ENCODE results near the gene NYNRIN. TPM values are rescaled to one million over a fixed set of nuclear protein-coding genes. Genes with fewer than 3 reads are reported as not detected.

The NYNRIN gene
- total and polyA plus RNA-seq, 3 experiments from 2014 or later = 0.02 to 0.04 TPM; not detected in 1

GRCh38 chr14:24360281-24360680, 38.5 kb upstream of the NYNRIN start:
- no peaks in the 10 kb centered on the region for H3K9me3 ChIP-seq (ENCODE audit: low read length)
- Mint-ChIP-seq H3K4me3 (peak overlapping the region in 1 of 7 donors; percentile 44), H3K9me3 (peaks cover 3 to 10% (median 8%) of the 10 kb centered on the region in 5 donors), H3K27me3 (peaks cover 30 to 56% of the 10 kb centered on the region in 2 donors), H3K4me1 (peaks cover under 1 to 4% (median 2%) of the 10 kb centered on the region in 3 donors), H3K27ac (no peak overlapping the region), H3K36me3 (peaks cover 0 to 7% (median 3%) of the 10 kb centered on the region in 3 donors)
- ChIA-PET POLR2A (interaction anchor here (1.3 kb wide), 1 partner anchor 71 kb away, joined by 3 read pairs; no protein-coding TSS in a partner anchor), CTCF (interaction anchor here (1.0 kb wide), 1 partner anchor 76 kb away, joined by 3 read pairs; no protein-coding TSS in a partner anchor)
- peaks cover under 1% of the 10 kb centered on the region for H3K4me1 ChIP-seq (ENCODE audit: insufficient read depth, low read length)
- H3K4me3 ChIP-seq (ENCODE audit: low read length) = no peak overlapping the region
- no peak overlapping the region for H3K27ac ChIP-seq (ENCODE audit: low read depth, low read length)
- peaks cover 10% of the 10 kb centered on the region for H3K27me3 ChIP-seq (ENCODE audit: insufficient read depth, low read length, poor library complexity, severe bottlenecking)
- H3K36me3 ChIP-seq (ENCODE audit: insufficient read depth, low read length) = no peaks in the 10 kb centered on the region
- DNase-seq = no peak

- H3K4me1 ChIP-seq (ENCODE audit: insufficient read depth, low read length) = peaks cover 11% of the 10 kb centered on the region
- no peaks in the 10 kb centered on the region for H3K9me3 ChIP-seq (ENCODE audit: low read length)
- peaks cover 19% of the 10 kb centered on the region for H3K27me3 ChIP-seq (ENCODE audit: insufficient read depth, low read length, poor library complexity, severe bottlenecking)
- H3K4me3 Mint-ChIP-seq = no peak overlapping the region
- no peak overlapping the region for H3K4me3 ChIP-seq (ENCODE audit: low read length)
- no peaks in the 10 kb centered on the region for H3K36me3 ChIP-seq (ENCODE audit: insufficient read depth, low read length)
- peaks cover 3 to 10% (median 8%) of the 10 kb centered on the region in 5 donors for H3K9me3 Mint-ChIP-seq
- no peak overlapping the region for H3K27ac Mint-ChIP-seq
- no peak for DNase-seq
- peaks cover 0 to 7% (median 3%) of the 10 kb centered on the region in 3 donors for H3K36me3 Mint-ChIP-seq
- H3K27ac ChIP-seq (ENCODE audit: low read depth, low read length) = no peak overlapping the region
- POLR2A ChIA-PET = no interaction called here
- peaks cover 40 to 65% of the 10 kb centered on the region in 2 donors for H3K27me3 Mint-ChIP-seq
- H3K4me1 Mint-ChIP-seq = peaks cover 9 to 14% (median 12%) of the 10 kb centered on the region in 3 donors
- CTCF ChIA-PET = interaction anchor here (0.9 to 2.5 kb wide), 5 partner anchors 12 to 75 kb away, joined by 3 to 10 read pairs (median 3); partner anchors contain the start of genes CBLN3 and KHNYN
These were observed 37.5 kb upstream of the NYNRIN start for GRCh38 chr14:24361326-24361725.

GRCh38 chr14:24362241-24362960, 36.4 kb upstream of the NYNRIN start:
- Histone ChIP-seq H3K9me3 (ENCODE audit: low read length) (no peaks in the 10 kb centered on the region), H3K27ac (ENCODE audit: low read depth, low read length) (no peak overlapping the region), H3K27me3 (ENCODE audit: insufficient read depth, low read length, poor library complexity, severe bottlenecking) (peaks cover 30% of the 10 kb centered on the region), H3K36me3 (ENCODE audit: insufficient read depth, low read length) (no peaks in the 10 kb centered on the region), H3K4me1 (ENCODE audit: insufficient read depth, low read length) (peaks cover 21% of the 10 kb centered on the region), H3K4me3 (ENCODE audit: low read length) (no peak overlapping the region)
- CTCF ChIA-PET = interaction anchor here (0.9 to 2.5 kb wide), 5 partner anchors 11 to 69 kb away, joined by 3 to 10 read pairs (median 3); partner anchors contain the start of genes CBLN3 and KHNYN
- Mint-ChIP-seq H3K27ac (no peak overlapping the region), H3K4me1 (peaks cover 16 to 23% (median 20%) of the 10 kb centered on the region in 3 donors), H3K27me3 (peaks cover 48 to 68% of the 10 kb centered on the region in 2 donors), H3K4me3 (no peak overlapping the region), H3K9me3 (peaks cover 3 to 10% (median 8%) of the 10 kb centered on the region in 5 donors), H3K36me3 (peaks cover 0 to 7% (median 3%) of the 10 kb centered on the region in 3 donors)
- DNase-seq = no peak
- POLR2A ChIA-PET = no interaction called here

- no peak for DNase-seq
- H3K27me3 ChIP-seq (ENCODE audit: insufficient read depth, low read length, poor library complexity, severe bottlenecking) = peaks cover 38% of the 10 kb centered on the region
- H3K27ac ChIP-seq (ENCODE audit: low read depth, low read length) = no peak overlapping the region
- H3K36me3 ChIP-seq (ENCODE audit: insufficient read depth, low read length) = no peaks in the 10 kb centered on the region
- no peak overlapping the region for H3K4me3 Mint-ChIP-seq
- peaks cover 22 to 33% (median 30%) of the 10 kb centered on the region in 3 donors for H3K4me1 Mint-ChIP-seq
- peak overlapping the region in 1 of 8 donors; percentile 43 for H3K27ac Mint-ChIP-seq
- peaks cover 49 to 68% of the 10 kb centered on the region in 2 donors for H3K27me3 Mint-ChIP-seq
- ChIA-PET CTCF (interaction anchor here (1.0 kb wide), 1 partner anchor 30 kb away, joined by 3 read pairs; no protein-coding TSS in a partner anchor), POLR2A (interaction anchor here (0.7 kb wide), 1 partner anchor 12 kb away, joined by 5 read pairs; no protein-coding TSS in a partner anchor)
- H3K4me3 ChIP-seq (ENCODE audit: low read length) = no peak overlapping the region
- peaks cover 0 to 7% (median 3%) of the 10 kb centered on the region in 3 donors for H3K36me3 Mint-ChIP-seq
- H3K9me3 Mint-ChIP-seq = peaks cover 3 to 10% (median 8%) of the 10 kb centered on the region in 5 donors
- peaks cover 29% of the 10 kb centered on the region for H3K4me1 ChIP-seq (ENCODE audit: insufficient read depth, low read length)
- H3K9me3 ChIP-seq (ENCODE audit: low read length) = no peaks in the 10 kb centered on the region
These were observed 35.4 kb upstream of the NYNRIN start for GRCh38 chr14:24363401-24363800.

- Mint-ChIP-seq H3K4me3 (no peak overlapping the region), H3K27ac (no peak overlapping the region), H3K36me3 (peaks cover 0 to 7% (median 3%) of the 10 kb centered on the region in 3 donors), H3K4me1 (peaks cover 28 to 36% (median 34%) of the 10 kb centered on the region in 3 donors), H3K27me3 (peaks cover 47 to 68% of the 10 kb centered on the region in 2 donors), H3K9me3 (peaks cover 3 to 8% (median 7%) of the 10 kb centered on the region in 5 donors)
- no peak overlapping the region for H3K4me3 ChIP-seq (ENCODE audit: low read length)
- ChIA-PET CTCF (interaction anchor here (0.7 to 2.2 kb wide), 6 partner anchors 7 to 77 kb away, joined by 3 to 26 read pairs (median 4); partner anchors contain the start of genes CBLN3 and KHNYN), POLR2A (interaction anchor here (1.9 kb wide), 1 partner anchor 67 kb away, joined by 11 read pairs; no protein-coding TSS in a partner anchor)
- H3K4me1 ChIP-seq (ENCODE audit: insufficient read depth, low read length) = peaks cover 30% of the 10 kb centered on the region
- peaks cover 42% of the 10 kb centered on the region for H3K27me3 ChIP-seq (ENCODE audit: insufficient read depth, low read length, poor library complexity, severe bottlenecking)
- H3K36me3 ChIP-seq (ENCODE audit: insufficient read depth, low read length) = no peaks in the 10 kb centered on the region
- H3K27ac ChIP-seq (ENCODE audit: low read depth, low read length) = no peak overlapping the region
- H3K9me3 ChIP-seq (ENCODE audit: low read length) = no peaks in the 10 kb centered on the region
- DNase-seq = no peak
These were observed 34.0 kb upstream of the NYNRIN start for GRCh38 chr14:24364841-24365240.

GRCh38 chr14:24365600-24366412, 33.0 kb upstream of the NYNRIN start:
- H3K36me3 Mint-ChIP-seq = no peaks in the 10 kb centered on the region
- peaks cover 0 to under 1% (median 0%) of the 10 kb centered on the region in 5 donors for H3K9me3 Mint-ChIP-seq
- Histone ChIP-seq H3K4me1 (ENCODE audit: insufficient read depth, low read length) (peaks cover 30% of the 10 kb centered on the region), H3K4me3 (ENCODE audit: low read length) (no peak overlapping the region), H3K36me3 (ENCODE audit: insufficient read depth, low read length) (no peaks in the 10 kb centered on the region), H3K9me3 (ENCODE audit: low read length) (no peaks in the 10 kb centered on the region), H3K27ac (ENCODE audit: low read depth, low read length) (no peak overlapping the region), H3K27me3 (ENCODE audit: insufficient read depth, low read length, poor library complexity, severe bottlenecking) (peaks cover 43% of the 10 kb centered on the region)
- ChIA-PET CTCF (interaction anchor here (0.7 to 2.2 kb wide), 11 partner anchors 8 to 285 kb away, joined by 3 to 26 read pairs (median 3); partner anchors contain the start of genes CBLN3 and KHNYN), POLR2A (interaction anchor here (0.6 to 1.9 kb wide), 4 partner anchors 33 to 275 kb away, joined by 3 to 14 read pairs (median 8); partner anchors contain the start of genes CBLN3, KHNYN and NYNRIN)
- peaks cover 38 to 61% of the 10 kb centered on the region in 2 donors for H3K27me3 Mint-ChIP-seq
- peak overlapping the region; percentile 25 to 82 (median 69) for H3K4me3 Mint-ChIP-seq
- peak; percentile 23 to 64 (median 54) for DNase-seq
- H3K27ac Mint-ChIP-seq = peak overlapping the region in 3 of 8 donors; percentile 35 to 77 (median 57)
- peaks cover 28 to 36% (median 34%) of the 10 kb centered on the region in 3 donors for H3K4me1 Mint-ChIP-seq

- CTCF ChIA-PET = interaction anchor here (1.0 to 2.2 kb wide), 8 partner anchors 9 to 286 kb away, joined by 3 to 26 read pairs (median 4); partner anchors contain the start of genes CBLN3 and KHNYN
- peaks cover 30% of the 10 kb centered on the region for H3K4me1 ChIP-seq (ENCODE audit: insufficient read depth, low read length)
- Mint-ChIP-seq H3K4me1 (peaks cover 28 to 36% (median 34%) of the 10 kb centered on the region in 3 donors), H3K27ac (peak overlapping the region in 1 of 8 donors; percentile 57), H3K27me3 (peaks cover 38 to 57% of the 10 kb centered on the region in 2 donors), H3K36me3 (no peaks in the 10 kb centered on the region), H3K9me3 (no peaks in the 10 kb centered on the region), H3K4me3 (peak overlapping the region in 3 of 7 donors; percentile 26 to 74 (median 41))
- H3K27ac ChIP-seq (ENCODE audit: low read depth, low read length) = no peak overlapping the region
- H3K9me3 ChIP-seq (ENCODE audit: low read length) = no peaks in the 10 kb centered on the region
- H3K4me3 ChIP-seq (ENCODE audit: low read length) = no peak overlapping the region
- POLR2A ChIA-PET = interaction anchor here (0.6 to 1.9 kb wide), 5 partner anchors 33 to 276 kb away, joined by 3 to 14 read pairs (median 4); partner anchors contain the start of genes CBLN3, KHNYN and NYNRIN
- H3K36me3 ChIP-seq (ENCODE audit: insufficient read depth, low read length) = no peaks in the 10 kb centered on the region
- DNase-seq = peak in 1 of 5 donors; percentile 29
- H3K27me3 ChIP-seq (ENCODE audit: insufficient read depth, low read length, poor library complexity, severe bottlenecking) = peaks cover 45% of the 10 kb centered on the region
These were observed 32.4 kb upstream of the NYNRIN start for GRCh38 chr14:24366413-24366720.
